ENCODE results near the gene NAA40.

Gene NAA40

GRCh38 chr11:63996512-63996911, 57.7 kb downstream of the NAA40 start:
- Histone ChIP-seq H4K8ac (ENCODE audit: low read depth, low read length) (no peak overlapping the region), H3K23ac (ENCODE audit: low read depth, low read length, poor library complexity) (no peak overlapping the region), H3K79me1 (ENCODE audit: low read depth, low read length) (peaks cover 12% of the 10 kb centered on the region), H3K18ac (ENCODE audit: low read length) (no peak overlapping the region), H4K91ac (ENCODE audit: low read depth, low read length, poor library complexity) (no peak overlapping the region), H3K4me3 (ENCODE audit: low read length in 2 of 2) (no peak overlapping the region), H3K9me3 (replicated peaks in 1 of 2; ENCODE audit: control insufficient read depth in 2 of 2, insufficient read depth in 1 of 2, low read depth in 1 of 2, low read length in 2 of 2) (no peaks in the 10 kb centered on the region), H3K27ac (replicated peaks; ENCODE audit: low read length) (no peak overlapping the region), H3K4me1 (ENCODE audit: control insufficient read depth in 2 of 2, insufficient read depth in 1 of 2, low read depth in 1 of 2, low read length in 2 of 2) (peaks cover 0 to 16% of the 10 kb centered on the region in 2 donors), H2BK120ac (ENCODE audit: low read depth, low read length) (no peak overlapping the region), H3K9ac (ENCODE audit: low read depth, low read length, poor library complexity) (no peak overlapping the region), H3K4ac (ENCODE audit: low read length) (no peak overlapping the region), H2AK5ac (ENCODE audit: low read depth, low read length) (no peak overlapping the region), H2BK5ac (ENCODE audit: low read length) (peak overlapping the region; percentile 29), H3K36me3 (replicated peaks in 1 of 2; ENCODE audit: control insufficient read depth in 2 of 2, insufficient read depth in 2 of 2, low read length in 2 of 2) (peaks cover 28 to 68% of the 10 kb centered on the region in 2 donors), H2BK12ac (ENCODE audit: low read length) (no peak overlapping the region), H3K4me2 (ENCODE audit: insufficient read depth, low read length, poor library complexity, severe bottlenecking) (no peak overlapping the region), H3K27me3 (ENCODE audit: control insufficient read depth in 3 of 3, insufficient read depth in 3 of 3, low read depth in 1 of 3, low read length in 3 of 3) (peaks cover 0 to 21% (median 0%) of the 10 kb centered on the region in 3 experiments), H3K14ac (ENCODE audit: low read length) (no peak overlapping the region), H2AFZ (ENCODE audit: low read length) (no peak overlapping the region), H2BK15ac (ENCODE audit: low read length) (no peak overlapping the region)
- whole genome bisulfite sequencing, 2 donors (ENCODE audit: extremely low coverage in 2 of 2, insufficient read length in 2 of 2, insufficient replicate concordance in 1 of 2): no CpG with 5 or more reads among the region's 18 CpGs
- DNase-seq (ENCODE audit: low spot score): no peak

- no peak overlapping the region for H2AFZ ChIP-seq (ENCODE audit: low read length)
- WGBS, 2 donors (ENCODE audit: extremely low coverage in 2 of 2, insufficient read length in 2 of 2, insufficient replicate concordance in 1 of 2): no CpG with 5 or more reads among the region's 27 CpGs
- no peak overlapping the region for H3K27ac ChIP-seq (replicated peaks; ENCODE audit: low read length)
- H4K91ac ChIP-seq (ENCODE audit: low read depth, low read length, poor library complexity): no peak overlapping the region
- H2BK5ac ChIP-seq (ENCODE audit: low read length): no peak overlapping the region
- no peak overlapping the region for H4K8ac ChIP-seq (ENCODE audit: low read depth, low read length)
- H2BK15ac ChIP-seq (ENCODE audit: low read length): no peak overlapping the region
- H3K4me1 ChIP-seq (ENCODE audit: control insufficient read depth in 2 of 2, insufficient read depth in 1 of 2, low read depth in 1 of 2, low read length in 2 of 2): peaks cover 0 to 16% of the 10 kb centered on the region in 2 donors
- no peaks in the 10 kb centered on the region for H3K9me3 ChIP-seq (replicated peaks in 1 of 2; ENCODE audit: control insufficient read depth in 2 of 2, insufficient read depth in 1 of 2, low read depth in 1 of 2, low read length in 2 of 2)
- H2BK12ac ChIP-seq (ENCODE audit: low read length): no peak overlapping the region
- peaks cover 0 to 24% (median 0%) of the 10 kb centered on the region in 3 experiments for H3K27me3 ChIP-seq (ENCODE audit: control insufficient read depth in 3 of 3, insufficient read depth in 3 of 3, low read depth in 1 of 3, low read length in 3 of 3)
- no peak overlapping the region for H3K4ac ChIP-seq (ENCODE audit: low read length)
- H3K18ac ChIP-seq (ENCODE audit: low read length): no peak overlapping the region
- peaks cover 12% of the 10 kb centered on the region for H3K79me1 ChIP-seq (ENCODE audit: low read depth, low read length)
- no peak overlapping the region for H2AK5ac ChIP-seq (ENCODE audit: low read depth, low read length)
- no peak overlapping the region for H2BK120ac ChIP-seq (ENCODE audit: low read depth, low read length)
- peak overlapping the region; percentile 64 for H3K14ac ChIP-seq (ENCODE audit: low read length)
- H3K23ac ChIP-seq (ENCODE audit: low read depth, low read length, poor library complexity): no peak overlapping the region
- H3K9ac ChIP-seq (ENCODE audit: low read depth, low read length, poor library complexity): peak overlapping the region; percentile 7
- no peak for DNase-seq (ENCODE audit: low spot score)
- no peak overlapping the region for H3K4me3 ChIP-seq (ENCODE audit: low read length in 2 of 2)
- no peak overlapping the region for H3K4me2 ChIP-seq (ENCODE audit: insufficient read depth, low read length, poor library complexity, severe bottlenecking)
- peaks cover 27 to 66% of the 10 kb centered on the region in 2 donors for H3K36me3 ChIP-seq (replicated peaks in 1 of 2; ENCODE audit: control insufficient read depth in 2 of 2, insufficient read depth in 2 of 2, low read length in 2 of 2)
These were observed 58.4 kb downstream of the NAA40 start for GRCh38 chr11:63997104-63997700.

GRCh38 chr11:63997801-63998337, 59.1 kb downstream of the NAA40 start:
- Histone ChIP-seq H3K4me2 (ENCODE audit: insufficient read depth, low read length, poor library complexity, severe bottlenecking) (no peak overlapping the region), H2BK15ac (ENCODE audit: low read length) (no peak overlapping the region), H3K4me3 (ENCODE audit: low read length in 2 of 2) (peak overlapping the region in 1 of 2 donors; percentile 21), H3K4ac (ENCODE audit: low read length) (no peak overlapping the region), H2AFZ (ENCODE audit: low read length) (no peak overlapping the region), H3K14ac (ENCODE audit: low read length) (no peak overlapping the region), H3K27ac (replicated peaks; ENCODE audit: low read length) (no peak overlapping the region), H3K4me1 (ENCODE audit: control insufficient read depth in 2 of 2, insufficient read depth in 1 of 2, low read depth in 1 of 2, low read length in 2 of 2) (peaks cover 0 to 16% of the 10 kb centered on the region in 2 donors), H2BK120ac (ENCODE audit: low read depth, low read length) (no peak overlapping the region), H3K36me3 (replicated peaks in 1 of 2; ENCODE audit: control insufficient read depth in 2 of 2, insufficient read depth in 2 of 2, low read length in 2 of 2) (peaks cover 26 to 64% of the 10 kb centered on the region in 2 donors), H2AK5ac (ENCODE audit: low read depth, low read length) (peak overlapping the region; percentile 96), H3K9ac (ENCODE audit: low read depth, low read length, poor library complexity) (peak overlapping the region; percentile 72), H2BK12ac (ENCODE audit: low read length) (peak overlapping the region; percentile 46), H3K9me3 (replicated peaks in 1 of 2; ENCODE audit: control insufficient read depth in 2 of 2, insufficient read depth in 1 of 2, low read depth in 1 of 2, low read length in 2 of 2) (no peaks in the 10 kb centered on the region), H3K79me1 (ENCODE audit: low read depth, low read length) (peaks cover 11% of the 10 kb centered on the region), H2BK5ac (ENCODE audit: low read length) (no peak overlapping the region), H4K91ac (ENCODE audit: low read depth, low read length, poor library complexity) (no peak overlapping the region), H4K8ac (ENCODE audit: low read depth, low read length) (no peak overlapping the region), H3K27me3 (ENCODE audit: control insufficient read depth in 3 of 3, insufficient read depth in 3 of 3, low read depth in 1 of 3, low read length in 3 of 3) (peaks cover 0 to 26% (median 0%) of the 10 kb centered on the region in 3 experiments), H3K23ac (ENCODE audit: low read depth, low read length, poor library complexity) (peak overlapping the region; percentile 96), H3K18ac (ENCODE audit: low read length) (peak overlapping the region; percentile 35)
- DNase-seq (ENCODE audit: low spot score): no peak
- no CpG with 5 or more reads among the region's 11 CpGs for WGBS, 2 donors (ENCODE audit: extremely low coverage in 2 of 2, insufficient read length in 2 of 2, insufficient replicate concordance in 1 of 2)

- H3K23ac ChIP-seq (ENCODE audit: low read depth, low read length, poor library complexity): peak overlapping the region; percentile 96
- H3K9me3 ChIP-seq (replicated peaks in 1 of 2; ENCODE audit: control insufficient read depth in 2 of 2, insufficient read depth in 1 of 2, low read depth in 1 of 2, low read length in 2 of 2): no peaks in the 10 kb centered on the region
- no peak overlapping the region for H3K27ac ChIP-seq (replicated peaks; ENCODE audit: low read length)
- peak overlapping the region; percentile 9 for H4K91ac ChIP-seq (ENCODE audit: low read depth, low read length, poor library complexity)
- WGBS, 2 donors (ENCODE audit: extremely low coverage in 2 of 2, insufficient read length in 2 of 2, insufficient replicate concordance in 1 of 2): no CpG with 5 or more reads among the region's 54 CpGs
- peak overlapping the region; percentile 83 for H3K4me2 ChIP-seq (ENCODE audit: insufficient read depth, low read length, poor library complexity, severe bottlenecking)
- peak overlapping the region; percentile 99 for H2BK120ac ChIP-seq (ENCODE audit: low read depth, low read length)
- peak overlapping the region; percentile 94 for H3K18ac ChIP-seq (ENCODE audit: low read length)
- no peak overlapping the region for H2BK12ac ChIP-seq (ENCODE audit: low read length)
- no peak overlapping the region for H2AFZ ChIP-seq (ENCODE audit: low read length)
- H4K8ac ChIP-seq (ENCODE audit: low read depth, low read length): no peak overlapping the region
- H2BK15ac ChIP-seq (ENCODE audit: low read length): peak overlapping the region; percentile 78
- H2AK5ac ChIP-seq (ENCODE audit: low read depth, low read length): peak overlapping the region; percentile 75
- H3K79me1 ChIP-seq (ENCODE audit: low read depth, low read length): peaks cover 9% of the 10 kb centered on the region
- H3K4me1 ChIP-seq (ENCODE audit: control insufficient read depth in 2 of 2, insufficient read depth in 1 of 2, low read depth in 1 of 2, low read length in 2 of 2): peaks cover 0 to 16% of the 10 kb centered on the region in 2 donors
- peak overlapping the region; percentile 97 for H3K14ac ChIP-seq (ENCODE audit: low read length)
- H3K4ac ChIP-seq (ENCODE audit: low read length): no peak overlapping the region
- DNase-seq (ENCODE audit: low spot score): peak; percentile 32
- H3K27me3 ChIP-seq (ENCODE audit: control insufficient read depth in 3 of 3, insufficient read depth in 3 of 3, low read depth in 1 of 3, low read length in 3 of 3): peaks cover 0 to 26% (median 0%) of the 10 kb centered on the region in 3 experiments
- H3K4me3 ChIP-seq (ENCODE audit: low read length in 2 of 2): peak overlapping the region in 1 of 2 donors; percentile 67
- peaks cover 22 to 58% of the 10 kb centered on the region in 2 donors for H3K36me3 ChIP-seq (replicated peaks in 1 of 2; ENCODE audit: control insufficient read depth in 2 of 2, insufficient read depth in 2 of 2, low read length in 2 of 2)
- H2BK5ac ChIP-seq (ENCODE audit: low read length): peak overlapping the region; percentile 75
- peak overlapping the region; percentile 89 for H3K9ac ChIP-seq (ENCODE audit: low read depth, low read length, poor library complexity)
These were observed 60.0 kb downstream of the NAA40 start for GRCh38 chr11:63998558-63999348.
